Gastrocnemius medialis (tissue), 4 donors: ENCODE results near the gene ZNF341. TPM values are rescaled to one million over a fixed set of nuclear protein-coding genes. Genes with fewer than 3 reads are reported as not detected.

Experiments used
- ATAC-seq, 2 donors: fragments of 150-250 bp; one replicate each; pipeline ENCODE4 v1.9.1; 2016
- DNase-seq, 2 donors: peaks; one replicate each; pipeline ENCODE4 v3.0.0-alpha.2; 2019
- H3K27ac ChIP-seq, 4 donors: fragments of 200-600 bp; sonication (generic); 1 replicate in 1 of 4; 2 replicates in 3 of 4; pipeline ENCODE4 v1.5.1; 2016 to 2018; ENCODE audit warnings: mild to moderate bottlenecking in 2 of 4, moderate library complexity in 1 of 4
- H3K27me3 ChIP-seq, 3 donors: fragments of 200-600 bp; sonication (generic) in 2 of 3; 1 replicate in 1 of 3; 2 replicates in 2 of 3; pipeline versions ENCODE4 v1.5.1 to v1.6.0; 2016 to 2019; ENCODE audit warnings: mild to moderate bottlenecking in 1 of 3, moderate library complexity in 1 of 3
- H3K36me3 ChIP-seq, 2 donors: fragments of 200-600 bp; sonication (generic) in 1 of 2; one replicate each; pipeline ENCODE4 v1.5.1; 2017 to 2018
- H3K4me1 ChIP-seq, 2 donors: fragments of 200-600 bp; sonication (generic) in 1 of 2; one replicate each; pipeline ENCODE4 v1.5.1; 2016 to 2017; ENCODE audit warnings: mild to moderate bottlenecking in 2 of 2
- H3K4me3 ChIP-seq, 4 donors: fragments of 200-600 bp; sonication (generic) in 3 of 4; 1 replicate in 1 of 4; 2 replicates in 3 of 4; pipeline ENCODE4 v1.5.1; 2016 to 2019; ENCODE audit warnings: mild to moderate bottlenecking in 2 of 4
- H3K9me3 ChIP-seq, 3 donors: fragments of 200-600 bp; sonication (generic) in 2 of 3; 1 replicate in 1 of 3; 2 replicates in 2 of 3; pipeline ENCODE4 v1.5.1; 2016 to 2019
- CTCF ChIP-seq, 5 experiments: fragments of 450-650 bp in 3 of 5; fragments of 200-600 bp in 2 of 5; sonication (generic) in 2 of 5; IDR thresholded peaks in 4 of 5; conservative IDR thresholded peaks in 1 of 5; 1 replicate in 4 of 5; 2 replicates in 1 of 5; pipeline ENCODE4 v1.5.1; 2016 to 2019; ENCODE audit warnings: antibody characterized with exemption in 5 of 5, mild to moderate bottlenecking in 3 of 5, moderate library complexity in 3 of 5
- POLR2A ChIP-seq, 2 donors: fragments of 450-650 bp; IDR thresholded peaks; one replicate each; pipeline ENCODE4 v1.6.1; 2017; ENCODE audit warnings: antibody characterized with exemption in 2 of 2, mild to moderate bottlenecking in 2 of 2, moderate library complexity in 2 of 2
- in situ Hi-C, 4 donors: fragments of 200-750 bp; cut with MboI; loops; one replicate each; pipeline versions ENCODE4 v1.15.0 to v1.8.0; 2017; ENCODE audit warnings: low sequenced_read_pairs in 4 of 4
- intact Hi-C: fragments of 100-400 bp; cut with DNase I; formaldehyde crosslinking; loops from one replicate; pipeline ENCODE4 v1.15.1; 2023; ENCODE audit warnings: low total_unique reads
- total RNA-seq, 4 donors: library from RNA; depleted of rRNA; stranded (reverse); fragments of >200 nt; gene quantifications; one replicate each; pipeline versions ENCODE4 v1.1.0 to v1.2.3, GENCODE V29; 2016

The ZNF341 gene
- total RNA-seq, 4 donors from 2014 or later: 1.8 to 4.6 (median 2.6) TPM

- intact Hi-C loops (no loop called here), in situ Hi-C loops (no loop called here)
- no peaks in the 10 kb centered on the region for H3K36me3 ChIP-seq
- H3K27me3 ChIP-seq: no peaks in the 10 kb centered on the region
- H3K9me3 ChIP-seq: no peaks in the 10 kb centered on the region
- H3K4me1 ChIP-seq: peaks cover 3 to 10% of the 10 kb centered on the region in 2 donors
- H3K4me3 ChIP-seq: no peak overlapping the region
- ATAC-seq: no peak
- TF ChIP-seq CTCF (IDR thresholded peaks at IDR 0.05 in 4 of 5, conservative IDR thresholded peaks at IDR 0.05 in 1 of 5) (no peak), POLR2A (IDR thresholded peaks at IDR 0.05) (no peak)
- H3K27ac ChIP-seq: no peak overlapping the region
- no peak for DNase-seq
These were observed 4.0 kb upstream of the ZNF341 start for GRCh38 chr20:33727806-33728205.

- no peak overlapping the region for H3K4me3 ChIP-seq
- in situ Hi-C loops: no loop called here
- no peak overlapping the region for H3K27ac ChIP-seq
- peaks cover 9 to 14% of the 10 kb centered on the region in 2 donors for H3K4me1 ChIP-seq
- intact Hi-C loops: no loop called here
- ATAC-seq (no peak), DNase-seq (no peak)
- H3K27me3 ChIP-seq: no peaks in the 10 kb centered on the region
- H3K36me3 ChIP-seq: no peaks in the 10 kb centered on the region
- H3K9me3 ChIP-seq: no peaks in the 10 kb centered on the region
- no peak for TF ChIP-seq CTCF (IDR thresholded peaks at IDR 0.05 in 4 of 5, conservative IDR thresholded peaks at IDR 0.05 in 1 of 5)
- TF ChIP-seq POLR2A (IDR thresholded peaks at IDR 0.05): no peak
These were observed 3.3 kb upstream of the ZNF341 start for GRCh38 chr20:33728463-33728862.

- no peak for TF ChIP-seq CTCF (IDR thresholded peaks at IDR 0.05 in 4 of 5, conservative IDR thresholded peaks at IDR 0.05 in 1 of 5)
- no peak for TF ChIP-seq POLR2A (IDR thresholded peaks at IDR 0.05)
- Histone ChIP-seq H3K4me1 (peaks cover 14 to 15% of the 10 kb centered on the region in 2 donors), H3K9me3 (no peaks in the 10 kb centered on the region), H3K27ac (no peak overlapping the region), H3K36me3 (no peaks in the 10 kb centered on the region), H3K4me3 (no peak overlapping the region), H3K27me3 (no peaks in the 10 kb centered on the region)
- ATAC-seq: no peak
- in situ Hi-C loops (no loop called here), intact Hi-C loops (no loop called here)
- no peak for DNase-seq
These were observed 2.7 kb upstream of the ZNF341 start for GRCh38 chr20:33729101-33729500.

- TF ChIP-seq POLR2A (IDR thresholded peaks at IDR 0.05) (no peak), CTCF (IDR thresholded peaks at IDR 0.05 in 4 of 5, conservative IDR thresholded peaks at IDR 0.05 in 1 of 5) (no peak)
- ATAC-seq (no peak), DNase-seq (no peak)
- no peaks in the 10 kb centered on the region for H3K27me3 ChIP-seq
- in situ Hi-C loops: no loop called here
- intact Hi-C loops: loop anchor here (5.0 kb wide), 2 partner anchors 59 to 274 kb away; partner anchors contain the start of gene NECAB3
- H3K36me3 ChIP-seq: no peaks in the 10 kb centered on the region
- peaks cover 14 to 15% of the 10 kb centered on the region in 2 donors for H3K4me1 ChIP-seq
- peak overlapping the region; percentile 77 to 97 (median 90) for H3K27ac ChIP-seq
- peak overlapping the region; percentile 56 to 73 (median 66) for H3K4me3 ChIP-seq
- H3K9me3 ChIP-seq: peaks cover 0 to under 1% (median 0%) of the 10 kb centered on the region in 3 donors
These were observed 677 bp upstream of the ZNF341 start for GRCh38 chr20:33730946-33731692.
